PC-3 (cell line): Measurements from ENCODE around the gene GPRC5A. TPM values are rescaled to one million over a fixed set of nuclear protein-coding genes. Genes with fewer than 3 reads are reported as not detected.

ENCODE experiments used
- ATAC-seq: fragments of 200-7000 bp; cut with Tn5 transposase; 2 replicates; pipeline ENCODE4 v1.9.1; 2020; ENCODE audit warnings: mild to moderate bottlenecking, moderate library complexity
- BruUV-seq: library from RNA; stranded (reverse); fragments of 400-500 nt; replicated peaks from 2 replicates; lab custom pipeline; 2021; lab: Mats Ljungman, UMichigan
- CTCF ChIA-PET: fragments of 300-600 bp; sonication (Branson Sonifier 250); formaldehyde crosslinking; loops from one replicate; lab custom pipeline; 2022; ENCODE audit warnings: antibody characterized with exemption; lab: Charles Lee
- POLR2A ChIA-PET: fragments of 300-600 bp; sonication (Branson Sonifier 250); formaldehyde crosslinking; loops from one replicate; lab custom pipeline; 2022; ENCODE audit warnings: antibody characterized with exemption; ENCODE audit not compliant: unreplicated experiment; lab: Charles Lee
- DNase-seq: peaks from one replicate; pipeline ENCODE4 v3.0.0-alpha.2; 2015
- H2AFZ ChIP-seq: fragments of 300-600 bp; sonication (generic); 2 replicates; pipeline ENCODE4 v1.6.0; 2016; ENCODE audit warnings: antibody characterized with exemption, low read length
- H3F3A ChIP-seq: fragments of 300-600 bp; sonication (generic); one replicate; pipeline ENCODE4 v1.6.0; 2017; ENCODE audit warnings: antibody characterized with exemption, low read length, control low read depth, mild to moderate bottlenecking; ENCODE audit not compliant: unreplicated experiment
- H3K27ac ChIP-seq: fragments of 300-600 bp; sonication (generic); 2 replicates; pipeline ENCODE4 v1.5.1; 2016; ENCODE audit warnings: mild to moderate bottlenecking, low read length
- H3K27me3 ChIP-seq: fragments of 300-600 bp; sonication (generic); 2 replicates; pipeline ENCODE4 v1.6.1; 2016; ENCODE audit warnings: low read length, mixed read lengths
- H3K36me3 ChIP-seq: fragments of 300-600 bp; sonication (generic); 2 replicates; pipeline ENCODE4 v1.6.1; 2016; ENCODE audit warnings: low read depth, mixed run types, low read length, mixed read lengths
- H3K4me1 ChIP-seq: fragments of 300-600 bp; sonication (generic); 2 replicates; pipeline ENCODE4 v1.5.1; 2016; ENCODE audit warnings: low read length; ENCODE audit not compliant: insufficient read depth
- H3K4me2 ChIP-seq: fragments of 300-600 bp; sonication (generic); 2 replicates; pipeline ENCODE4 v1.6.0; 2016; ENCODE audit warnings: low read length
- H3K4me3 ChIP-seq: fragments of 300-600 bp; sonication (generic); 2 replicates; pipeline ENCODE4 v1.5.1; 2016; ENCODE audit warnings: mild to moderate bottlenecking, low read length, mixed read lengths
- H3K79me2 ChIP-seq: fragments of 300-600 bp; sonication (generic); 2 replicates; pipeline ENCODE4 v1.6.1; 2017; ENCODE audit warnings: low read length, mixed read lengths
- H3K9ac ChIP-seq: fragments of 300-600 bp; sonication (generic); 2 replicates; pipeline ENCODE4 v1.6.0; 2016; ENCODE audit warnings: mild to moderate bottlenecking, low read length
- H3K9me2 ChIP-seq: fragments of 300-600 bp; sonication (generic); replicated peaks from 2 replicates; pipeline ENCODE4 v1.6.1; 2016; ENCODE audit warnings: mixed run types, low read length, mixed read lengths
- H3K9me3 ChIP-seq: fragments of 300-600 bp; sonication (generic); 2 replicates; pipeline ENCODE4 v1.6.1; 2016; ENCODE audit warnings: low read length, mixed read lengths
- H4K20me1 ChIP-seq: fragments of 300-600 bp; sonication (generic); 2 replicates; pipeline ENCODE4 v1.6.1; 2016; ENCODE audit warnings: low read length, mixed read lengths
- CTCF ChIP-seq: fragments of 300-600 bp; sonication (generic); conservative IDR thresholded peaks from 2 replicates; pipeline ENCODE4 v1.5.1; 2017; ENCODE audit warnings: antibody characterized with exemption, low read depth, mild to moderate bottlenecking, low read length
- EZH2 ChIP-seq: fragments of 300-600 bp; sonication (generic); IDR thresholded peaks from one replicate; pipeline ENCODE4 v1.6.1; 2017; ENCODE audit warnings: antibody characterized with exemption, mild to moderate bottlenecking, low read length; ENCODE audit not compliant: unreplicated experiment
- EZH2phosphoT487 ChIP-seq: fragments of 300-600 bp; sonication (generic); IDR thresholded peaks from 2 replicates; pipeline ENCODE4 v1.6.1; 2018; ENCODE audit warnings: mild to moderate bottlenecking, antibody characterized with exemption, low read length, borderline replicate concordance
- intact Hi-C: fragments of 100-400 bp; cut with micrococcal nuclease; formaldehyde crosslinking; loops from 2 replicates; pipeline ENCODE4 v1.9.0; 2023
- total RNA-seq: library from RNA; depleted of rRNA; stranded (reverse); fragments of >200 nt; gene quantifications from 2 replicates; pipeline ENCODE4 v1.2.3, GENCODE V29; 2014

Gene GPRC5A
- total RNA-seq, 1 experiment from 2014 or later: 140 TPM

GRCh38 chr12:12908711-12909110 lies 17.3 kb downstream of the GPRC5A start:
- Histone ChIP-seq H3K79me2 (peaks cover 100% of the 10 kb centered on the region), H3K9me2 (no peaks in the 10 kb centered on the region), H4K20me1 (peaks cover 88% of the 10 kb centered on the region), H3K27ac (no peak overlapping the region), H2AFZ (no peak overlapping the region), H3K4me1 (peaks cover 6% of the 10 kb centered on the region; the same call in 1 of the 2 replicates), H3K4me2 (no peak overlapping the region), H3F3A (peaks cover 8% of the 10 kb centered on the region), H3K36me3 (peaks cover 79% of the 10 kb centered on the region), H3K4me3 (no peak overlapping the region), H3K9me3 (no peaks in the 10 kb centered on the region), H3K27me3 (no peaks in the 10 kb centered on the region), H3K9ac (no peak overlapping the region)
- TSS peak; percentile 12 for BruUV-seq
- ChIA-PET CTCF (no interaction called here), POLR2A (no interaction called here)
- DNase-seq (no peak), ATAC-seq (no peak)
- intact Hi-C loops: no loop called here
- TF ChIP-seq EZH2 (no peak), EZH2phosphoT487 (no peak), CTCF (no peak)

GRCh38 chr12:12909228-12909994 lies 18.0 kb downstream of the GPRC5A start:
- peaks cover 10% of the 10 kb centered on the region for H3F3A ChIP-seq
- H3K9ac ChIP-seq: no peak overlapping the region
- H3K4me2 ChIP-seq: no peak overlapping the region
- ATAC-seq (no peak), DNase-seq (no peak)
- H3K79me2 ChIP-seq: peaks cover 98% of the 10 kb centered on the region
- H3K27ac ChIP-seq: no peak overlapping the region
- H3K9me2 ChIP-seq: no peaks in the 10 kb centered on the region
- no peaks in the 10 kb centered on the region for H3K27me3 ChIP-seq
- ChIA-PET CTCF (no interaction called here), POLR2A (no interaction called here)
- TF ChIP-seq EZH2phosphoT487 (no peak), EZH2 (no peak), CTCF (no peak)
- no TSS peak for BruUV-seq
- no peak overlapping the region for H2AFZ ChIP-seq
- intact Hi-C loops: no loop called here
- no peaks in the 10 kb centered on the region for H3K9me3 ChIP-seq
- no peaks in the 10 kb centered on the region; the same call in 1 of the 2 replicates for H3K4me1 ChIP-seq
- peaks cover 85% of the 10 kb centered on the region for H4K20me1 ChIP-seq
- peaks cover 79% of the 10 kb centered on the region for H3K36me3 ChIP-seq
- no peak overlapping the region for H3K4me3 ChIP-seq

GRCh38 chr12:12909995-12910420 lies 18.6 kb downstream of the GPRC5A start:
- TF ChIP-seq CTCF (no peak), EZH2 (no peak), EZH2phosphoT487 (no peak)
- intact Hi-C loops: no loop called here
- ChIA-PET CTCF (no interaction called here), POLR2A (no interaction called here)
- H3F3A ChIP-seq: peaks cover 12% of the 10 kb centered on the region
- H4K20me1 ChIP-seq: peaks cover 85% of the 10 kb centered on the region
- DNase-seq (no peak), ATAC-seq (no peak)
- H3K27ac ChIP-seq: no peak overlapping the region
- H3K36me3 ChIP-seq: peaks cover 80% of the 10 kb centered on the region
- no peak overlapping the region for H2AFZ ChIP-seq
- no peak overlapping the region for H3K4me2 ChIP-seq
- BruUV-seq: no TSS peak
- H3K79me2 ChIP-seq: peaks cover 92% of the 10 kb centered on the region
- no peak overlapping the region for H3K9ac ChIP-seq
- H3K27me3 ChIP-seq: no peaks in the 10 kb centered on the region
- H3K9me3 ChIP-seq: no peaks in the 10 kb centered on the region
- no peaks in the 10 kb centered on the region; the same call in 1 of the 2 replicates for H3K4me1 ChIP-seq
- no peak overlapping the region for H3K4me3 ChIP-seq
- H3K9me2 ChIP-seq: no peaks in the 10 kb centered on the region
